Naive thymus-derived CD8-positive, alpha-beta T cell (primary cell): ENCODE measurements around the gene INPP5A. TPM values are rescaled to one million over a fixed set of nuclear protein-coding genes. Genes with fewer than 3 reads are reported as not detected.

Experiments
- ATAC-seq, 2 donors: fragments of 150-1000 bp; cut with Tn5 transposase in 1 of 2; sonication (Bioruptor Pico), chemical (Tn5 transposase) in 1 of 2; 1 replicate in 1 of 2; 2 replicates in 1 of 2; pipeline ENCODE4 v1.10.0; 2021; ENCODE audit warnings: mild to moderate bottlenecking in 2 of 2, moderate library complexity in 2 of 2
- POLR2A ChIA-PET: fragments of 350-600 bp; sonication (Branson Sonifier 250); formaldehyde crosslinking; loops from one replicate; lab custom pipeline; 2021; ENCODE audit warnings: antibody characterized with exemption; lab: Charles Lee
- DNase-seq, 10 donors: peaks; one replicate each; pipeline versions ENCODE4 v3.0.0 to v3.0.0-alpha.2; 2020 to 2022
- H3K27ac Mint-ChIP-seq, 10 donors: one replicate each; pipeline ENCODE4 v1.8.0; 2020 to 2022; ENCODE audit warnings: mild to moderate bottlenecking in 10 of 10, mixed read lengths in 10 of 10, moderate library complexity in 4 of 10, inconsistent platforms in 1 of 10
- H3K27me3 Mint-ChIP-seq, 5 donors: one replicate each; pipeline ENCODE4 v1.8.0; 2021 to 2022; ENCODE audit warnings: mixed read lengths in 5 of 5
- H3K36me3 Mint-ChIP-seq, 3 donors: one replicate each; pipeline ENCODE4 v1.8.0; 2020 to 2022; ENCODE audit warnings: mixed read lengths in 3 of 3, mild to moderate bottlenecking in 2 of 3, inconsistent platforms in 1 of 3
- H3K4me1 Mint-ChIP-seq, 4 donors: one replicate each; pipeline ENCODE4 v1.8.0; 2021 to 2022; ENCODE audit warnings: mixed read lengths in 4 of 4
- H3K4me3 Mint-ChIP-seq, 10 donors: one replicate each; pipeline ENCODE4 v1.8.0; 2020 to 2022; ENCODE audit warnings: mild to moderate bottlenecking in 10 of 10, mixed read lengths in 10 of 10, moderate library complexity in 6 of 10, inconsistent platforms in 1 of 10
- H3K9me3 Mint-ChIP-seq, 9 donors: one replicate each; pipeline ENCODE4 v1.8.0; 2020 to 2022; ENCODE audit warnings: mixed read lengths in 9 of 9, mild to moderate bottlenecking in 3 of 9, inconsistent platforms in 1 of 9, moderate library complexity in 1 of 9
- polyA plus RNA-seq, 3 donors: library from polyadenylated mRNA; unstranded; fragments of 300-500 nt; fragmentation: Illumina TruSeq; gene quantifications; one replicate each; pipeline ENCODE4 v1.2.3, GENCODE V29; 2021
- total RNA-seq, 8 experiments: library from RNA in 2 of 8; stranded (reverse) in 2 of 8; gene quantifications; one replicate each; pipeline ENCODE4 v1.2.3 and lab custom pipeline; 2021 to 2026

The INPP5A gene
- total and polyA plus RNA-seq, 5 experiments from 2014 or later, result 0.51 to 33.7 (median 3.9) TPM

DNA sequence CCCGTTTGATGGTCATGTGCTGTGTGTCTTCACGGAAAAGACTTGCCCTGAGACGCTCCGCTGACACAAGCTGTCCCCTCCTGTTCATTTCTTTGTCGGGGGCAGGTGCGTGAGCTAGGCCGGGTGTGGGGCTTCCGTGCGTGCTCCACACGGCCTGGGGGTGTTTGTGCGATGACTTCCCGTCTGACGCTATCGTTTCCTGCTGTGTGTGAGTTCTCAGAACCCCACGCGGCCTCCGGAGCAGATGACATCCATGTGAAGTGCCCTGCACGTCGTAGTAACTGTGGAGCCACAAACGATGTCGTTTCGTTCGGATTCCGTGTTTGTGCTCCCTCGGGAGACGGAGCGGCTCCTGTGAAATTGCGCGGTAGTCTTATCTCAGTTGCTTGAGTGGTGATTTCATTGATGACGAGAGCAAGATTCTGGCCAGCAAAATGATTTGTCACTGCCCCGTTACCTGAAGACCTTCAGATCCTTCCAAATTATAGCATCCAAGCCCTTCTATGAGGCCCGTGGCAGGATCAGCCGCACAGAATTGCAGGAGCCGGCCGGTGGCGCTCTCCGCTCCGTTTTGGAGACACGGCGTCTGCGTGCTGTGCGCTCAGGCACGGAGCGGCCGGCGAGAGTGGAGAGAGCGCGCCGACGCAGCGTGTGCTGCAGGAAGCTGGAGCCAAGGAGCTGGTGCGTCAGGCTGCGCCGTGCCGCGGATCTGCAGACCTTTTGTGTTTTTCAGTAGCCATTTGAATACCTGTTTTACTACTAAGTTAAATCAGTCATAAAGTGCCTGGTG lies 153.4 kb downstream of the INPP5A start:
- Mint-ChIP-seq H3K27me3 (no peaks in the 10 kb centered on the region), H3K9me3 (peaks cover 0 to 17% (median 6%) of the 10 kb centered on the region in 9 donors), H3K36me3 (peaks cover 14 to 31% (median 16%) of the 10 kb centered on the region in 3 donors), H3K4me1 (peaks cover 10 to 19% (median 11%) of the 10 kb centered on the region in 4 donors), H3K4me3 (no peak overlapping the region), H3K27ac (peak overlapping the region in 1 of 10 donors; percentile 53)
- POLR2A ChIA-PET, result no interaction called here
- ATAC-seq (no peak), DNase-seq (peak in 1 of 10 donors; percentile 41)

DNA sequence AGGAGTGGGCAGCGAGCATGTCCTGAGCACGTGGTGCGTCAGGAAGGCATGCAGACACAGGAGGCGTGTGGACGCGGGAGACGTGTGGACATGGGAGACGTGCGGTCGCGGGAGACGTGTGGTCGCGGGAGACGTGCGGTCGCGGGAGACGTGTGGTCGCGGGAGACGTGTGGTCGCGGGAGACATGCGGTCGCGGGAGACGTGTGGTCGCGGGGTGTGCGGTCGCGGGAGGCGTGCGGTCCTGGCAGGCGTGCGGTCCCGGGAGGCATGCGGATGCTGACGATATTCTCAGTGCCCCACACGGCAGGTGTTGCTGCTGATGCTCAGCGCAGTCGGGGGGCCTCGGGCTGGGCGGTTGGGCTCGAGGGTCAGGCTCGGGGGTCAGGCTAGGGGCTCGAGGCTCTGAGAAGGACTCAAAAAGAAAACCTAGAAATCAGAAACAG lies 154.1 kb downstream of the INPP5A start:
- Mint-ChIP-seq H3K4me3 (no peak overlapping the region), H3K27me3 (no peaks in the 10 kb centered on the region), H3K36me3 (peaks cover 14 to 31% (median 16%) of the 10 kb centered on the region in 3 donors), H3K27ac (peak overlapping the region in 3 of 10 donors; percentile 36 to 53 (median 40)), H3K9me3 (peaks cover 0 to 17% (median 6%) of the 10 kb centered on the region in 9 donors), H3K4me1 (peaks cover 10 to 19% (median 11%) of the 10 kb centered on the region in 4 donors)
- POLR2A ChIA-PET, result no interaction called here
- peak in 1 of 10 donors; percentile 49 for DNase-seq
- no peak for ATAC-seq

- POLR2A ChIA-PET, result no interaction called here
- Mint-ChIP-seq H3K27me3 (no peaks in the 10 kb centered on the region), H3K4me3 (no peak overlapping the region), H3K4me1 (peaks cover 10 to 19% (median 11%) of the 10 kb centered on the region in 4 donors), H3K9me3 (peaks cover 0 to 17% (median 6%) of the 10 kb centered on the region in 9 donors), H3K27ac (peak overlapping the region in 1 of 10 donors; percentile 19), H3K36me3 (peaks cover 14 to 31% (median 18%) of the 10 kb centered on the region in 3 donors)
- DNase-seq (no peak), ATAC-seq (no peak)
These were observed 154.7 kb downstream of the INPP5A start for GRCh38 chr10:132692311-132692710.

DNA sequence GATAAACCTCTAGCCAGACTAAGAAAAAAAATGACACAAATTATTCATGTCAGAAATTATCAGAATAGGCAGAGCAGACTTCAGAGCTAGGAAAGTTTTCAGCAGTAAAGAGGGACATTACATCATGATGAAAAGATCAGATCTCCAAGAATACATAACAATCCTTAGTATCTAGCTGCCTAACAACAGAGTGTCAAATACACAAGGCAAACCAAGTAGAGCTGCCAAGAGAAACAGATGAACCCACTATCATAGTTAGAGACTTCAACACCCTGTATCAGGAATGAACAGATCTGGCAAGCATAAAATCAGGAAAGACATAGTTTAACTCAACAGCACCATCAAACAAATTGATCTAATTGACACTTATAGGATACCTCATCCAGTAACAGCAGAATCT lies 156.1 kb downstream of the INPP5A start:
- Mint-ChIP-seq H3K27ac (no peak overlapping the region), H3K4me1 (peaks cover 8 to 13% (median 9%) of the 10 kb centered on the region in 4 donors), H3K4me3 (no peak overlapping the region), H3K36me3 (peaks cover 14 to 33% (median 30%) of the 10 kb centered on the region in 3 donors), H3K27me3 (no peaks in the 10 kb centered on the region), H3K9me3 (peaks cover 0 to 17% (median 6%) of the 10 kb centered on the region in 9 donors)
- no peak for DNase-seq
- POLR2A ChIA-PET, result no interaction called here
- no peak for ATAC-seq

- H3K4me1 Mint-ChIP-seq, result peaks cover 6 to 12% (median 8%) of the 10 kb centered on the region in 4 donors
- DNase-seq (no peak), ATAC-seq (no peak)
- H3K4me3 Mint-ChIP-seq, result no peak overlapping the region
- POLR2A ChIA-PET, result no interaction called here
- peaks cover 14 to 29% (median 25%) of the 10 kb centered on the region in 3 donors for H3K36me3 Mint-ChIP-seq
- no peak overlapping the region for H3K27ac Mint-ChIP-seq
- H3K9me3 Mint-ChIP-seq, result peaks cover 0 to 17% (median 6%) of the 10 kb centered on the region in 9 donors
- no peaks in the 10 kb centered on the region for H3K27me3 Mint-ChIP-seq
These were observed 158.6 kb downstream of the INPP5A start for GRCh38 chr10:132696204-132696603.

DNA sequence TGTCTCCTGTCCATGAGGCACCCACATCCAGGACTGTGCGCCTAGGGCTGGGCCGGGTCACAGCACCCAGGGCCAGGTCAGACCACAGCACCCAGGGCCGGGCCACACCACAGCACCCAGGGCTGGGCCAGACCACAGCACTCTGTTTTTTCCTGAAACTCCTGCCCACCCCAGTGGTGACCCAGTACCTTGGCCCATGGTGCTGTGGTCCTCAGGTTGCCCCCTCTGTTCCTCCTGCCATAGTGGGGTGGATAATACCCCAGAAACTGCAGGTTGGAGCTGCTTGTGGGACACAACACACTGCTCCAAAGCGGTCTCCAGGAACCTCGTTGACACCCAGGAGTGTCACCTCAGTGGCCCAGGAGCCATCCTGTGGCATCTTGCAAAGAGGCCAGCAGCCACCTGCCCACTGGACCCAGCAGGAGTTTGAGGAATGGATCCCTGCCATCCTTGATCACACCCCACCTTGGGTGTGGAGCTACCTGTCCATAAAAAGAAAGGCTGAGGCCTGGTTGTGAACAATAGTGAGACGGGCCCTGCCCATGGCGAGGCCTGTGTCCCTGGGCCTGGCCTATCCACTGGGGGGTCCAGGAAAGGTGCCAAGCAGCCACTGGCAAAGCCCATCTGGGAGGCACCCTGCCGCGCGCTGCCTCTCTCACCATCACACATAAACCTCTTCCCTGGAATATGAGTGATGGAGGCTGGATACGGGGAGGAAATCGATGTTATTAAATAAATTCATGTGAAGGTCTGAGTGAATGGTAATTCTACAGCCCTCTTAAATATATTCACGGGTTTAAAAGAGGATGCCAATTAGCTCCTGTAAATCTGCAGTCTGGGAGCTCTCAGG lies 159.4 kb downstream of the INPP5A start:
- H3K4me3 Mint-ChIP-seq, result no peak overlapping the region
- DNase-seq, result peak in 1 of 10 donors; percentile 42

DNA sequence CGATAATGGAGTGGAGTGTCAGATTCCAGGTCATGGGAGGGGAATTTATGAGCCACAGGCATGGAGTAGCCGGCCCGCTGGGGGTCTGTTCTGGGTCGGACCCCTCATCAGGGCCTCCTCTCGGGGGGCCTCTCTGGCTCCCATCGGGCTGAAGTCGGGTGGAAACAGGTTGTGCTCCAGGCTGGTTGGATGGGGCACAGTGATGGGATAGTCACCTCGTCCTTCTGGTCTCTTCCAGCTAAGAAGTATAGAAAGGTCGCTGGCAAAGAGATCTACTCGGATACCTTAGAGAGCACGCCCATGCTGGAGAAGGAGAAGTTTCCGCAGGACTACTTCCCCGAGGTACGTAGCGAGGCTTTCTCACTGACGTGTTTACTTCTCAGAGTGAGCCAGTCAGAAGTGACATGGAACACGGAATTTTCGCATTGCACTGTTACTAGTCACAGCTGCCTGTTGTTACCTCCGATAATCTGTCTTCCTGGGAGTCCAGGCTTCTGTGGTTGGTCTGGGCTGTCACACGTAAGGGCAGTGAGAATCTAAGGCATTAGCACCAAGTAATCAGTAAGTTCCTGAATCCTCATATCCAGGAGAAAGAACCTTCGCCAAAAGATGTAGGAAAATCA lies 160.1 kb downstream of the INPP5A start:
- H3K4me3 Mint-ChIP-seq, result no peak overlapping the region
- H3K4me1 Mint-ChIP-seq, result peaks cover 4 to 12% (median 9%) of the 10 kb centered on the region in 4 donors
- H3K36me3 Mint-ChIP-seq, result peaks cover 10 to 22% (median 19%) of the 10 kb centered on the region in 3 donors
- H3K9me3 Mint-ChIP-seq, result peaks cover 0 to 17% (median 6%) of the 10 kb centered on the region in 9 donors
- H3K27me3 Mint-ChIP-seq, result no peaks in the 10 kb centered on the region
- POLR2A ChIA-PET, result no interaction called here
- H3K27ac Mint-ChIP-seq, result peak overlapping the region in 1 of 10 donors; percentile 43
- ATAC-seq (no peak), DNase-seq (peak in 1 of 10 donors; percentile 10)

More for the DNA sequence above, 159.4 kb downstream of the INPP5A start:
- ATAC-seq, result no peak
- H3K9me3 Mint-ChIP-seq, result peaks cover 0 to 17% (median 6%) of the 10 kb centered on the region in 9 donors
- no peaks in the 10 kb centered on the region for H3K27me3 Mint-ChIP-seq
- H3K27ac Mint-ChIP-seq, result peak overlapping the region in 1 of 10 donors; percentile 48
- peaks cover 10 to 23% (median 21%) of the 10 kb centered on the region in 3 donors for H3K36me3 Mint-ChIP-seq
- POLR2A ChIA-PET, result no interaction called here
- peaks cover 6 to 12% (median 6%) of the 10 kb centered on the region in 4 donors for H3K4me1 Mint-ChIP-seq

DNA sequence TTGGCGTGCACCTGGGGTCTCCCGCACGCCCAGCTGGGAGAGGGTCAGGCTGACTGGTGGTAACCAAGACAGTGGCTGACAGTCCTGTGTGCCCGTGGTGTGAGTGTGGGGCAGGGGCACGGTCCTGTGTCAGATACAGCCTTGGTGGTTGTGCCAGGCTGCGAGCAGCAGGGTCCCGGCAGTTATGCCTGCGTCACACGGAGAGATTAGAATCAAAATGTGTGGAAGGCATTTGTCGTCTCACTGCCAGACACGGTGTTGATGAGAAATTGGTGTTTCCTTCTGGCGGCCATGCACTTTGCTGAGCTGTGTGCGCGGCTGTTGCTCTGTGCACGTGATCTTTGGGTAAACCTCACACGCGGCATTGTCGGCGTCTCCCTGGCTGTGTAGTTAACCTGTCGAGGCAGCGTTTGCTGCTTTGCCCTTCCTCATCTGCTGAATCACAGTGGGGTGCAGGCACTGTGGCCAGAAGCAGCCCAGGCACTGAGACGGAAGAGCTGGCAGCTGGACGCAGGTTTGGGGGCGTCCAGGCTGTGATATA lies 160.7 kb downstream of the INPP5A start:
- DNase-seq, result peak in 1 of 10 donors; percentile 15
- POLR2A ChIA-PET, result no interaction called here
- no peak for ATAC-seq
- Mint-ChIP-seq H3K4me3 (no peak overlapping the region), H3K4me1 (peaks cover 5 to 12% (median 9%) of the 10 kb centered on the region in 4 donors), H3K36me3 (peaks cover 10 to 22% (median 18%) of the 10 kb centered on the region in 3 donors), H3K9me3 (peaks cover 0 to 16% (median 6%) of the 10 kb centered on the region in 9 donors), H3K27ac (peak overlapping the region in 2 of 10 donors; percentile 43 to 62), H3K27me3 (no peaks in the 10 kb centered on the region)

GRCh38 chr10:132698761-132699391 lies 161.3 kb downstream of the INPP5A start:
- POLR2A ChIA-PET, result no interaction called here
- Mint-ChIP-seq H3K4me1 (peaks cover 6 to 11% (median 7%) of the 10 kb centered on the region in 4 donors), H3K4me3 (no peak overlapping the region), H3K27ac (no peak overlapping the region), H3K9me3 (peaks cover 0 to 13% (median 6%) of the 10 kb centered on the region in 9 donors), H3K27me3 (no peaks in the 10 kb centered on the region), H3K36me3 (peaks cover 10 to 22% (median 17%) of the 10 kb centered on the region in 3 donors)
- DNase-seq (peak in 1 of 10 donors; percentile 61), ATAC-seq (no peak)

DNA sequence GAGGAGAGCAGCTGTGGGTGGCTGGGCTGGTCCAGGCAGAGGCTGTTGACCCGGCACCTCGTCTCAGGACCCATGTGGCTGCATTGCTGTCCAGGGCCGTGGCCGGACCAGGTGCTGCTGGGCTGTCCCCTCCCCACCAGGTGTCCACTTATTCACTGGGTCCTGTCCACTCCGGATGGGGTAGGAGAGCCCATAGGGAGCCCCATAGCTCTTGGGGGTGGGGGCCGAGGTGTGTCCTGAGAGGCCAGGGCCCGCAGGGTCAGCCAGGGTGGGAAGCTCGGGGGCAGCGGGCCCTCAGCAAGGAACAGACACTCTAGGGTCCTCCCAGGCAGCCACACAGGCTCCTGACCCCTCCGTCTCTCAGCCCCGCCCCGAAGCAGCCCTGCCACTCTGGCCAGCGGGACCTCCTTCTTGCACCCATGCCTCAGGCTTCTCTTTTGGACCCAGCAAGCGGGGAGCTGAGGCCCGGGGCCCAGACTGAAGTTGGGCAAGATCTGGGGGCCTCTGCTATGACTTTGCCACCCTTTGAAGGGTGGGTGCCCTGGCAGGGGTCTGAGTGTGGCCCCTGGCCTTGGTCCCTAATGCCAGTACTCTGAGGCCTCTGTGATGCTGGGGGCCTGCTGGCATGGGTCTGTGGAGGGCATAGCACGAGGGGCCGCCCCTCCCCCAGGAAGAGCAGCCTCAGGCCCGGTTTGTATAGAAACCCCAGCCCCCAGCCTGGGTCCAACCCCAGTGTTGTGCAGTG lies 162.0 kb downstream of the INPP5A start:
- POLR2A ChIA-PET, result no interaction called here
- H3K4me1 Mint-ChIP-seq, result peaks cover 7 to 11% (median 8%) of the 10 kb centered on the region in 4 donors
- no peaks in the 10 kb centered on the region for H3K27me3 Mint-ChIP-seq
- no peak overlapping the region for H3K27ac Mint-ChIP-seq
- no peak overlapping the region for H3K4me3 Mint-ChIP-seq
- H3K36me3 Mint-ChIP-seq, result peaks cover 6 to 26% (median 11%) of the 10 kb centered on the region in 3 donors
- ATAC-seq, result no peak
- peak in 1 of 10 donors; percentile 50 for DNase-seq
- peaks cover 0 to 10% (median 3%) of the 10 kb centered on the region in 9 donors for H3K9me3 Mint-ChIP-seq
